ENCODE data around the gene CEP43.

The CEP43 gene

GRCh38 chr6:166966268-166966667 is 32.9 kb upstream of the CEP43 start:
- DNase-seq (ENCODE audit: low read depth in 2 of 2), result no peak

- no peak for DNase-seq (ENCODE audit: low read depth in 2 of 2)
Observed at GRCh38 chr6:166969390-166970002, 29.7 kb upstream of the CEP43 start.

- no peak for DNase-seq (ENCODE audit: low read depth in 2 of 2)
Observed at GRCh38 chr6:166970091-166970490, 29.1 kb upstream of the CEP43 start.

GRCh38 chr6:166970776-166971175 is 28.4 kb upstream of the CEP43 start:
- no peak for DNase-seq (ENCODE audit: low read depth in 2 of 2)

- no peak for DNase-seq (ENCODE audit: low read depth in 2 of 2)
Observed at GRCh38 chr6:166971271-166971670, 27.9 kb upstream of the CEP43 start.

- DNase-seq (ENCODE audit: low read depth in 2 of 2), result no peak
Observed at GRCh38 chr6:166972101-166972500, 27.1 kb upstream of the CEP43 start.

- DNase-seq (ENCODE audit: low read depth in 2 of 2), result no peak
Observed at GRCh38 chr6:166976636-166977035, 22.6 kb upstream of the CEP43 start.

- peak; percentile 60 to 67 for DNase-seq (ENCODE audit: low read depth in 2 of 2)
Observed at GRCh38 chr6:166977621-166978525, 21.3 kb upstream of the CEP43 start.

- DNase-seq (ENCODE audit: low read depth in 2 of 2), result no peak
Observed at GRCh38 chr6:166980738-166981137, 18.5 kb upstream of the CEP43 start.

GRCh38 chr6:166987448-166987847 is 11.7 kb upstream of the CEP43 start:
- no peak for DNase-seq (ENCODE audit: low read depth in 2 of 2)

GRCh38 chr6:166987930-166988329 is 11.3 kb upstream of the CEP43 start:
- DNase-seq (ENCODE audit: low read depth in 2 of 2), result no peak

- DNase-seq (ENCODE audit: low read depth in 2 of 2), result no peak
Observed at GRCh38 chr6:166988674-166989201, 10.5 kb upstream of the CEP43 start.

GRCh38 chr6:166989427-166990032 is 9.7 kb upstream of the CEP43 start:
- DNase-seq (ENCODE audit: low read depth in 2 of 2), result no peak

GRCh38 chr6:166996406-166996805 is 2.8 kb upstream of the CEP43 start:
- DNase-seq (ENCODE audit: low read depth in 2 of 2), result no peak

GRCh38 chr6:166997348-166997747 is 1.8 kb upstream of the CEP43 start:
- no peak for DNase-seq (ENCODE audit: low read depth in 2 of 2)

- no peak for DNase-seq (ENCODE audit: low read depth in 2 of 2)
Observed at GRCh38 chr6:166997768-166998255, 1.4 kb upstream of the CEP43 start.

GRCh38 chr6:166998256-166999144 is 697 bp upstream of the CEP43 start:
- no peak for DNase-seq (ENCODE audit: low read depth in 2 of 2)

- no peak for DNase-seq (ENCODE audit: low read depth in 2 of 2)
Observed at GRCh38 chr6:166999884-167000253, 672 bp downstream of the CEP43 start.

- no peak for DNase-seq (ENCODE audit: low read depth in 2 of 2)
Observed at GRCh38 chr6:167000759-167001158, 1.6 kb downstream of the CEP43 start.

GRCh38 chr6:167005350-167006159 is 6.4 kb downstream of the CEP43 start:
- DNase-seq (ENCODE audit: low read depth in 2 of 2), result no peak

- no peak for DNase-seq (ENCODE audit: low read depth in 2 of 2)
Observed at GRCh38 chr6:167007985-167008384, 8.8 kb downstream of the CEP43 start.
